IMR-90 (cell line): Measurements from ENCODE around the gene TENT5C.

Experiments
- BHLHE40 ChIP-seq: fragments of 150-350 bp; IDR thresholded peaks from 2 replicates; pipeline ENCODE4 v1.6.1; 2016; ENCODE audit warnings: mild to moderate bottlenecking, low read depth, low read length
- CEBPB ChIP-seq: IDR thresholded peaks from 2 replicates; pipeline ENCODE4 v1.6.1; 2012; ENCODE audit warnings: low read depth, low read length, improper control_type of control experiment
- CHD1 ChIP-seq: IDR thresholded peaks from 2 replicates; pipeline ENCODE4 v1.6.1; 2012; ENCODE audit warnings: low read depth, low read length, improper control_type of control experiment
- CTCF ChIP-seq: conservative IDR thresholded peaks from 2 replicates; pipeline ENCODE4 v1.5.1; 2012; ENCODE audit warnings: mild to moderate bottlenecking, low read depth, low read length, improper control_type of control experiment
- ELK1 ChIP-seq: fragments of 150-350 bp; IDR thresholded peaks from 2 replicates; pipeline ENCODE4 v1.6.1; 2016; ENCODE audit warnings: low read depth, mild to moderate bottlenecking, low read length, moderate library complexity, borderline replicate concordance
- FOS ChIP-seq: fragments of 150-350 bp; IDR thresholded peaks from 2 replicates; pipeline ENCODE4 v1.6.1; 2016; ENCODE audit warnings: low read depth, low read length
- MAZ ChIP-seq: IDR thresholded peaks from 2 replicates; pipeline ENCODE4 v1.6.1; 2012; ENCODE audit warnings: low read depth, mild to moderate bottlenecking, low read length, improper control_type of control experiment, moderate library complexity, borderline replicate concordance
- MXI1 ChIP-seq: IDR thresholded peaks from 2 replicates; pipeline ENCODE4 v1.6.1; 2012; ENCODE audit warnings: low read depth, mild to moderate bottlenecking, low read length, moderate library complexity, borderline replicate concordance
- NFE2L2 ChIP-seq: fragments of 150-350 bp; IDR thresholded peaks from 2 replicates; pipeline ENCODE4 v1.6.1; 2016; ENCODE audit warnings: low read depth, mild to moderate bottlenecking, low read length
- POLR2A ChIP-seq: IDR thresholded peaks from 2 replicates; pipeline ENCODE4 v1.6.1; 2012; ENCODE audit warnings: mild to moderate bottlenecking, low read depth, low read length
- RAD21 ChIP-seq: IDR thresholded peaks from 2 replicates; pipeline ENCODE4 v1.6.1; 2012; ENCODE audit warnings: low read length, improper control_type of control experiment
- RFX5 ChIP-seq: IDR thresholded peaks from 2 replicates; pipeline ENCODE4 v1.8.0; 2012; ENCODE audit warnings: low read depth, mild to moderate bottlenecking, low read length, moderate library complexity
- SMC3 ChIP-seq: fragments of 150-350 bp; IDR thresholded peaks from 2 replicates; pipeline ENCODE4 v1.6.1; 2016; ENCODE audit warnings: low read depth, mild to moderate bottlenecking, antibody characterized with exemption, low read length, moderate library complexity
- USF2 ChIP-seq: fragments of 150-350 bp; IDR thresholded peaks from 2 replicates; pipeline ENCODE4 v1.6.1; 2017; ENCODE audit warnings: mild to moderate bottlenecking, antibody characterized with exemption, low read length, low read depth

DNA sequence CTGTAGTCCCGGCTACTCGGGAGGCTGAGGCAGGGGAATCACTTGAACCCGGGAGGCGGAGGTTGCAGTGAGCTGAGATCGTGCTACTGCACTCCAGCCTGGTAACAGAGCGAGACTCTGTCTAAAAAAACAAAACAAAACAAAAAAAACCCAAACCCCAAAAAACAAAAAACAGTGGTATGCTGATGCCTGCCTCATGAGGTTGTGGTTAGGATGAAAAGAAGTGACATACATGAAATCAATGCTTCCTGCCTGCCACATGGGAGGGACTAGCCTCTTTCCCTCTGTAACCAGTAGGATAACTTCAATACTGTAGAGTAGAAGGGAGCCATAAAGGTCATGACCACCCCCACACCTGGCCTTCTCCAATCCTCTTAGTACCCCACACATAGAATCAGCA is 55.2 kb downstream of the TENT5C start:
- TF ChIP-seq CTCF: no peak
- no peak for TF ChIP-seq RAD21
- no peak for TF ChIP-seq USF2
- TF ChIP-seq RFX5: no peak
- no peak for TF ChIP-seq ELK1
- TF ChIP-seq POLR2A: no peak
- no peak for TF ChIP-seq NFE2L2
- TF ChIP-seq CEBPB: no peak
- TF ChIP-seq SMC3: no peak
- no peak for TF ChIP-seq FOS
- no peak for TF ChIP-seq MXI1
- TF ChIP-seq MAZ: no peak
- TF ChIP-seq BHLHE40: no peak
- no peak for TF ChIP-seq CHD1
